Peyer's patch (tissue), 4 donors: ENCODE results near the gene FOS. TPM values are rescaled to one million over a fixed set of nuclear protein-coding genes. Genes with fewer than 3 reads are reported as not detected.
A peak's percentile ranks its signal among the peaks of the same experiment; 100 is the strongest.

ENCODE experiments used
- DNase-seq, 3 donors: peaks; one replicate each; pipeline ENCODE4 v3.0.0-alpha.2; 2017 to 2019
- H3K27ac ChIP-seq, 4 donors: fragments of 200-600 bp; sonication (generic); one replicate each; pipeline ENCODE4 v1.5.1; 2016 to 2019
- H3K27me3 ChIP-seq, 2 donors: fragments of 200-600 bp; sonication (generic); one replicate each; pipeline ENCODE4 v1.5.1; 2019
- H3K36me3 ChIP-seq, 3 donors: fragments of 200-600 bp; sonication (generic); one replicate each; pipeline ENCODE4 v1.5.1; 2016 to 2019
- H3K4me1 ChIP-seq, 4 donors: fragments of 200-600 bp; sonication (generic); one replicate each; pipeline ENCODE4 v1.5.1; 2016 to 2019
- H3K4me3 ChIP-seq, 4 donors: fragments of 200-600 bp; sonication (generic); 1 replicate in 3 of 4; 2 replicates in 1 of 4; pipeline ENCODE4 v1.5.1; 2016 to 2019; ENCODE audit warnings: mild to moderate bottlenecking in 1 of 4
- H3K9me3 ChIP-seq, 4 donors: fragments of 200-600 bp; sonication (generic); one replicate each; pipeline ENCODE4 v1.5.1; 2016 to 2019; ENCODE audit warnings: mild to moderate bottlenecking in 1 of 4
- CTCF ChIP-seq, 6 experiments: fragments of 450-650 bp in 4 of 6; fragments of 200-600 bp in 2 of 6; sonication (generic) in 1 of 6; IDR thresholded peaks; one replicate each; pipeline ENCODE4 v1.5.1; 2017 to 2019; ENCODE audit warnings: antibody characterized with exemption in 6 of 6, mild to moderate bottlenecking in 3 of 6, moderate library complexity in 1 of 6
- POLR2A ChIP-seq, 2 donors: fragments of 450-650 bp; IDR thresholded peaks; one replicate each; pipeline ENCODE4 v1.5.1; 2017; ENCODE audit warnings: antibody characterized with exemption in 2 of 2, mild to moderate bottlenecking in 2 of 2, moderate library complexity in 2 of 2
- total RNA-seq, 4 donors: library from RNA; depleted of rRNA; stranded (reverse); fragments of >200 nt; gene quantifications; one replicate each; pipeline ENCODE4 v1.1.0, GENCODE V29; 2016

FOS gene
- total RNA-seq, 4 donors from 2014 or later = 267 to 2,466 (median 503) TPM

DNA sequence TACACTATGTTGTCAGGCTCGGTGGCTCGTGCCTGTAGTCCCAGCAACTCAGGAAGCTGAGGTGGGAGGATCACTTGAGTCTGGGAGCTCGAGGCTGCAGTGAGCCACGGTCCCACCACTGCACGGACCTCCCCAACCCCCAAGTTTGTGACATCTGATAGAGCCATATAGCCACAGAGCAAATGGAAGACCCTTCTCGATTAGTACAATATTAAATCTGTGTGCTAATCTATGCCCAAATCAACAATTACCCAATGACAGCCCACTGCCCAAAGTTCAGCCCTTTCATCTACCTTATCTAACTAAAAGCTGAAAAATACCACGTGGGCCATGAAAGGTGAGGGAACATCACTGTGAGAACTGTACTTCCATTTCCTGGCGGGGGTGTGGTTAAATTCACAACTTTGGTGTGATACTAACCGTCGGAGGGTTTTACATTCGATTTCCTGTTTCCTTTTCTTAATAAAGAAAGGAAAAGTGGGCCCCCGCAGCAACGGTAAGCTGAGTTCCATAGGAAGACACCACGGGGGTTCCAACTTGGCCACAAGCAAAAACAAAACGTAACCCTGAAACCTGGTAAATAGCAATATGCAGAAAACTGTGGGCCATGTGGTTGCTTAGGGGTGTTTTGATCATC, 31.2 kb upstream of the FOS start:
- Histone ChIP-seq H3K27me3 (no peaks in the 10 kb centered on the region), H3K4me1 (peaks cover 0 to 11% (median 4%) of the 10 kb centered on the region in 4 donors), H3K9me3 (no peaks in the 10 kb centered on the region), H3K27ac (peak overlapping the region in 2 of 4 donors; percentile 49 to 52), H3K4me3 (no peak overlapping the region), H3K36me3 (no peaks in the 10 kb centered on the region)
- peak in 2 of 3 donors; percentile 72 to 83 for DNase-seq
- no peak for TF ChIP-seq POLR2A (IDR thresholded peaks at IDR 0.05)
- TF ChIP-seq CTCF (IDR thresholded peaks at IDR 0.05) = no peak

- Histone ChIP-seq H3K27ac (peak overlapping the region in 2 of 4 donors; percentile 49 to 52), H3K4me1 (peaks cover 0 to 11% (median 6%) of the 10 kb centered on the region in 4 donors), H3K9me3 (no peaks in the 10 kb centered on the region), H3K27me3 (no peaks in the 10 kb centered on the region), H3K36me3 (no peaks in the 10 kb centered on the region), H3K4me3 (no peak overlapping the region)
- DNase-seq = no peak
- TF ChIP-seq POLR2A (IDR thresholded peaks at IDR 0.05) = no peak
- no peak for TF ChIP-seq CTCF (IDR thresholded peaks at IDR 0.05)
These were observed 30.7 kb upstream of the FOS start for GRCh38 chr14:75247939-75248338.

- H3K27me3 ChIP-seq = no peaks in the 10 kb centered on the region
- peak in 2 of 3 donors; percentile 80 to 91 for DNase-seq
- no peaks in the 10 kb centered on the region for H3K36me3 ChIP-seq
- no peak overlapping the region for H3K4me3 ChIP-seq
- peak overlapping the region; percentile 24 to 67 (median 58) for H3K27ac ChIP-seq
- peaks cover 0 to 11% (median 6%) of the 10 kb centered on the region in 4 donors for H3K4me1 ChIP-seq
- no peaks in the 10 kb centered on the region for H3K9me3 ChIP-seq
- TF ChIP-seq POLR2A (IDR thresholded peaks at IDR 0.05) (no peak), CTCF (IDR thresholded peaks at IDR 0.05) (no peak)
These were observed 29.2 kb upstream of the FOS start for GRCh38 chr14:75249251-75249957.

- no peaks in the 10 kb centered on the region for H3K27me3 ChIP-seq
- no peaks in the 10 kb centered on the region for H3K9me3 ChIP-seq
- TF ChIP-seq CTCF (IDR thresholded peaks at IDR 0.05) (no peak), POLR2A (IDR thresholded peaks at IDR 0.05) (no peak)
- H3K4me3 ChIP-seq = no peak overlapping the region
- H3K27ac ChIP-seq = peak overlapping the region; percentile 24 to 67 (median 58)
- no peak for DNase-seq
- H3K4me1 ChIP-seq = peaks cover 0 to 11% (median 6%) of the 10 kb centered on the region in 4 donors
- no peaks in the 10 kb centered on the region for H3K36me3 ChIP-seq
These were observed 28.7 kb upstream of the FOS start for GRCh38 chr14:75249958-75250336.

- Histone ChIP-seq H3K4me3 (no peak overlapping the region), H3K27ac (no peak overlapping the region), H3K4me1 (peaks cover 3 to 11% (median 9%) of the 10 kb centered on the region in 4 donors), H3K9me3 (no peaks in the 10 kb centered on the region), H3K27me3 (no peaks in the 10 kb centered on the region), H3K36me3 (no peaks in the 10 kb centered on the region)
- TF ChIP-seq POLR2A (IDR thresholded peaks at IDR 0.05) = no peak
- no peak for TF ChIP-seq CTCF (IDR thresholded peaks at IDR 0.05)
- no peak for DNase-seq
These were observed 27.8 kb upstream of the FOS start for GRCh38 chr14:75250800-75251199.
